GM23338 (cell line): Measurements from ENCODE around the gene SMG1. TPM values are rescaled to one million over a fixed set of nuclear protein-coding genes. Genes with fewer than 3 reads are reported as not detected.

ENCODE experiments used
- ATAC-seq: fragments of 200-7000 bp; cut with Tn5 transposase; 3 replicates; pipeline ENCODE4 v1.9.1; 2020
- DNase-seq: peaks from one replicate; pipeline ENCODE4 v3.0.0-alpha.2; 2015; ENCODE audit warnings: low spot score
- H2AFZ ChIP-seq: fragments of 200-600 bp; sonication (generic); 2 replicates; pipeline ENCODE4 v1.8.0; 2016; ENCODE audit warnings: antibody characterized with exemption, mild to moderate bottlenecking, moderate library complexity
- H3F3A ChIP-seq: fragments of 200-600 bp; sonication (generic); replicated peaks from 2 replicates; pipeline ENCODE4 v1.8.0; 2017; ENCODE audit warnings: antibody characterized with exemption, mixed run types, low read depth
- H3K27ac ChIP-seq: fragments of 200-600 bp; sonication (generic); 2 replicates; pipeline ENCODE4 v1.6.1; 2016; ENCODE audit warnings: low read depth
- H3K27me3 ChIP-seq: fragments of 200-600 bp; sonication (generic); 2 replicates; pipeline ENCODE4 v1.8.0; 2016; ENCODE audit warnings: mild to moderate bottlenecking, mixed run types, moderate library complexity; ENCODE audit not compliant: insufficient read depth
- H3K36me3 ChIP-seq: fragments of 200-600 bp; sonication (generic); 2 replicates; pipeline ENCODE4 v1.8.0; 2016; ENCODE audit warnings: mild to moderate bottlenecking; ENCODE audit not compliant: insufficient read depth
- H3K4me1 ChIP-seq: fragments of 200-600 bp; sonication (generic); 2 replicates; pipeline ENCODE4 v1.8.0; 2016; ENCODE audit warnings: mild to moderate bottlenecking, moderate library complexity; ENCODE audit not compliant: insufficient read depth
- H3K4me2 ChIP-seq: fragments of 200-600 bp; sonication (generic); 2 replicates; pipeline ENCODE4 v1.7.1; 2017; ENCODE audit warnings: mixed run types
- H3K4me3 ChIP-seq: fragments of 200-600 bp; sonication (generic); 2 replicates; pipeline ENCODE4 v1.6.1; 2016; ENCODE audit warnings: mixed run types
- H3K79me2 ChIP-seq: fragments of 200-600 bp; sonication (generic); replicated peaks from 2 replicates; pipeline ENCODE4 v1.8.0; 2017; ENCODE audit warnings: mild to moderate bottlenecking; ENCODE audit not compliant: insufficient read depth
- H3K9me2 ChIP-seq: fragments of 200-600 bp; sonication (generic); 2 replicates; pipeline ENCODE4 v1.8.0; 2017; ENCODE audit not compliant: insufficient read depth
- H4K20me1 ChIP-seq: fragments of 200-600 bp; sonication (generic); replicated peaks from 2 replicates; pipeline ENCODE4 v1.8.0; 2017; ENCODE audit warnings: mild to moderate bottlenecking; ENCODE audit not compliant: insufficient read depth
- H3K27ac Mint-ChIP-seq: 2 replicates; pipeline ENCODE4 v1.8.0; 2020; ENCODE audit warnings: inconsistent platforms, mild to moderate bottlenecking, moderate library complexity, mixed read lengths
- H3K27me3 Mint-ChIP-seq: 3 replicates; pipeline ENCODE4 v1.8.0; 2022; ENCODE audit warnings: low read depth, mild to moderate bottlenecking, moderate library complexity, mixed read lengths, inconsistent platforms; ENCODE audit not compliant: insufficient read depth, poor library complexity
- H3K36me3 Mint-ChIP-seq: 3 replicates; pipeline ENCODE4 v1.8.0; 2021; ENCODE audit warnings: low read depth, mild to moderate bottlenecking, inconsistent platforms, moderate library complexity, mixed read lengths
- H3K4me1 Mint-ChIP-seq: 3 replicates; pipeline ENCODE4 v1.8.0; 2020; ENCODE audit warnings: mild to moderate bottlenecking, inconsistent platforms, mixed read lengths
- H3K4me3 Mint-ChIP-seq: 3 replicates; pipeline ENCODE4 v1.8.0; 2021; ENCODE audit warnings: moderate library complexity, mild to moderate bottlenecking, inconsistent platforms, mixed read lengths
- H3K9me3 Mint-ChIP-seq: 3 replicates; pipeline ENCODE4 v1.8.0; 2020; ENCODE audit warnings: moderate library complexity, mild to moderate bottlenecking, inconsistent platforms, mixed read lengths
- CREB1 ChIP-seq: fragments of 250-450 bp; sonication (Bioruptor Pico); IDR thresholded peaks from 2 replicates; pipeline ENCODE4 v1.5.0; 2020; ENCODE audit warnings: low read depth, mild to moderate bottlenecking, moderate library complexity
- EZH2 ChIP-seq: fragments of 200-600 bp; sonication (generic); IDR thresholded peaks from one replicate; pipeline ENCODE4 v1.8.0; 2017; ENCODE audit warnings: antibody characterized with exemption, mild to moderate bottlenecking, low read depth; ENCODE audit not compliant: unreplicated experiment
- EZH2phosphoT487 ChIP-seq: fragments of 200-600 bp; sonication (generic); IDR thresholded peaks from one replicate; pipeline ENCODE4 v1.8.1; 2018; ENCODE audit warnings: antibody characterized with exemption; ENCODE audit not compliant: unreplicated experiment
- JUNB ChIP-seq: IDR thresholded peaks from one replicate; pipeline ENCODE4 v1.6.1; 2016; ENCODE audit warnings: antibody characterized with exemption; ENCODE audit not compliant: unreplicated experiment
- NANOG ChIP-seq: IDR thresholded peaks from 2 replicates; pipeline ENCODE4 v1.6.1; 2016; ENCODE audit warnings: antibody characterized with exemption, borderline replicate concordance
- POLR2AphosphoS5 ChIP-seq: IDR thresholded peaks from 2 replicates; pipeline ENCODE4 v1.6.1; 2016; ENCODE audit warnings: antibody characterized with exemption, low read depth
- STAT1 ChIP-seq: IDR thresholded peaks from one replicate; pipeline ENCODE4 v1.6.1; 2016; ENCODE audit warnings: antibody characterized with exemption; ENCODE audit not compliant: unreplicated experiment
- ZNF114 ChIP-seq: fragments of 250-450 bp; sonication (Bioruptor Pico); IDR thresholded peaks from 2 replicates; pipeline ENCODE4 v1.5.0; 2020; ENCODE audit warnings: mild to moderate bottlenecking, moderate library complexity
- ZNF331 ChIP-seq: fragments of 250-450 bp; sonication (Bioruptor Pico); IDR thresholded peaks from 2 replicates; pipeline ENCODE4 v1.5.0; 2020; ENCODE audit warnings: low read depth, mild to moderate bottlenecking, moderate library complexity
- polyA plus RNA-seq: library from polyadenylated mRNA; unstranded; fragments of >200 nt; fragmentation: Nextera tagmentation; extraction: Ambion mirVana; gene quantifications from 2 replicates; pipeline ENCODE4 v1.2.1, GENCODE V29; 2016
- total RNA-seq: library from RNA; depleted of rRNA; stranded (reverse); fragments of >200 nt; shearing (Covaris generic); gene quantifications from 2 replicates; pipeline ENCODE4 v1.2.3, GENCODE V29; 2014
- TF ChIP-seq, protein P1 (sequence below), 2 experiments: fragments of 200-600 bp in 1 of 2; sonication (generic) in 1 of 2; conservative IDR thresholded peaks; 2 replicates each; pipeline versions ENCODE4 v1.5.1 to v1.6.1; 2016 to 2017; ENCODE audit warnings: antibody characterized with exemption in 2 of 2, low read depth in 2 of 2, mild to moderate bottlenecking in 2 of 2, moderate library complexity in 1 of 2
- TF ChIP-seq, protein P2 (sequence below): fragments of 250-450 bp; sonication (Bioruptor Pico); IDR thresholded peaks from 2 replicates; pipeline ENCODE4 v1.5.0; 2020; ENCODE audit warnings: mild to moderate bottlenecking, moderate library complexity
- TF ChIP-seq, protein P3 (sequence below): IDR thresholded peaks from one replicate; pipeline ENCODE4 v1.6.1; 2018; ENCODE audit warnings: antibody characterized with exemption; ENCODE audit not compliant: unreplicated experiment
- TF ChIP-seq, protein P4 (sequence below): IDR thresholded peaks from 2 replicates; pipeline ENCODE4 v1.6.1; 2016; ENCODE audit warnings: antibody characterized with exemption

Gene SMG1
- total and polyA plus RNA-seq, 2 experiments from 2014 or later, result 18.6 to 119 TPM

DNA sequence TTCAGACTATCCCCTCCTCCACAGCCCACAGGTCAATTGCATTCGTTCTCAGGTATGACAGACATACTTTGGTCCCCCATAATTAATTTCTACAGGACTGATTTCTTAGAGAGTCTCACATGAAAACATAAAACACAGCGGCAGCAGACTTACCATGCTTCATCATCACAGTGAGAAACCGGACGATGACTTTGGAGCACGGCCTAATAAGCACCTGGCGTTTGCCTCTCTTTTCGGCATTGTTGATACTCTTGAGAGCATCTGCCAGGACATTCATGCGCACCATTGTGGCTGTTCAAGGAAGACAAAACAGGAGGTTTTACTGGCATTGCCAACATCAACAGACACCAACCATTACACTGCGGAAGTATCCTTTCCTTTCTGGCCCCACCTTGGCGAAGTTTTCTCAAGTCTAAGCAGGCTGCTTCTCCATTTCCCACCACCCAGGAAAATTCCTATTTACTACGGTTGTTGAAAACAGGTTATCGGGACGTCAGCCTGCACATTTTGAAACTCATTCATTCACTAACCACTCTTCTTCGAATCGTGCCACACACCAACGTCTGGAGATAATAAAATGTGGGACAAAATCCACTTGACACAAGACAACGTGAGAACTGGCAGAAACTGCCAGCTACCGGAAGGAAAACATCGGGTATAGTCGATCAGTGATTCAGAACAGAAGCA, 137.2 kb downstream of the SMG1 start:
- Histone ChIP-seq H3F3A (peaks cover 61% of the 10 kb centered on the region), H3K9me2 (no peaks in the 10 kb centered on the region), H3K27me3 (no peaks in the 10 kb centered on the region), H3K4me1 (peaks cover 29% of the 10 kb centered on the region), H4K20me1 (peaks cover 63% of the 10 kb centered on the region), H3K27ac (peak overlapping the region; percentile 91), H3K79me2 (peaks cover 62% of the 10 kb centered on the region), H2AFZ (no peak overlapping the region), H3K36me3 (peaks cover 70% of the 10 kb centered on the region), H3K4me3 (peak overlapping the region; percentile 99), H3K4me2 (peak overlapping the region; percentile 95)
- H3K36me3 Mint-ChIP-seq, result peaks cover 94% of the 10 kb centered on the region
- H3K27ac Mint-ChIP-seq, result peak overlapping the region; percentile 99
- TF ChIP-seq EZH2phosphoT487, result no peak
- TF ChIP-seq JUNB, result no peak
- no peak for TF ChIP-seq POLR2AphosphoS5
- TF ChIP-seq, protein P1, sequence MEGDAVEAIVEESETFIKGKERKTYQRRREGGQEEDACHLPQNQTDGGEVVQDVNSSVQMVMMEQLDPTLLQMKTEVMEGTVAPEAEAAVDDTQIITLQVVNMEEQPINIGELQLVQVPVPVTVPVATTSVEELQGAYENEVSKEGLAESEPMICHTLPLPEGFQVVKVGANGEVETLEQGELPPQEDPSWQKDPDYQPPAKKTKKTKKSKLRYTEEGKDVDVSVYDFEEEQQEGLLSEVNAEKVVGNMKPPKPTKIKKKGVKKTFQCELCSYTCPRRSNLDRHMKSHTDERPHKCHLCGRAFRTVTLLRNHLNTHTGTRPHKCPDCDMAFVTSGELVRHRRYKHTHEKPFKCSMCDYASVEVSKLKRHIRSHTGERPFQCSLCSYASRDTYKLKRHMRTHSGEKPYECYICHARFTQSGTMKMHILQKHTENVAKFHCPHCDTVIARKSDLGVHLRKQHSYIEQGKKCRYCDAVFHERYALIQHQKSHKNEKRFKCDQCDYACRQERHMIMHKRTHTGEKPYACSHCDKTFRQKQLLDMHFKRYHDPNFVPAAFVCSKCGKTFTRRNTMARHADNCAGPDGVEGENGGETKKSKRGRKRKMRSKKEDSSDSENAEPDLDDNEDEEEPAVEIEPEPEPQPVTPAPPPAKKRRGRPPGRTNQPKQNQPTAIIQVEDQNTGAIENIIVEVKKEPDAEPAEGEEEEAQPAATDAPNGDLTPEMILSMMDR (conservative IDR thresholded peaks at IDR 0.05; ENCODE audit: low read depth in 2 of 2), result no peak
- no peak for TF ChIP-seq NANOG
- TF ChIP-seq EZH2, result no peak
- TF ChIP-seq ZNF114 (CRISPR knock-in tag), result no peak
- TF ChIP-seq, protein P2, sequence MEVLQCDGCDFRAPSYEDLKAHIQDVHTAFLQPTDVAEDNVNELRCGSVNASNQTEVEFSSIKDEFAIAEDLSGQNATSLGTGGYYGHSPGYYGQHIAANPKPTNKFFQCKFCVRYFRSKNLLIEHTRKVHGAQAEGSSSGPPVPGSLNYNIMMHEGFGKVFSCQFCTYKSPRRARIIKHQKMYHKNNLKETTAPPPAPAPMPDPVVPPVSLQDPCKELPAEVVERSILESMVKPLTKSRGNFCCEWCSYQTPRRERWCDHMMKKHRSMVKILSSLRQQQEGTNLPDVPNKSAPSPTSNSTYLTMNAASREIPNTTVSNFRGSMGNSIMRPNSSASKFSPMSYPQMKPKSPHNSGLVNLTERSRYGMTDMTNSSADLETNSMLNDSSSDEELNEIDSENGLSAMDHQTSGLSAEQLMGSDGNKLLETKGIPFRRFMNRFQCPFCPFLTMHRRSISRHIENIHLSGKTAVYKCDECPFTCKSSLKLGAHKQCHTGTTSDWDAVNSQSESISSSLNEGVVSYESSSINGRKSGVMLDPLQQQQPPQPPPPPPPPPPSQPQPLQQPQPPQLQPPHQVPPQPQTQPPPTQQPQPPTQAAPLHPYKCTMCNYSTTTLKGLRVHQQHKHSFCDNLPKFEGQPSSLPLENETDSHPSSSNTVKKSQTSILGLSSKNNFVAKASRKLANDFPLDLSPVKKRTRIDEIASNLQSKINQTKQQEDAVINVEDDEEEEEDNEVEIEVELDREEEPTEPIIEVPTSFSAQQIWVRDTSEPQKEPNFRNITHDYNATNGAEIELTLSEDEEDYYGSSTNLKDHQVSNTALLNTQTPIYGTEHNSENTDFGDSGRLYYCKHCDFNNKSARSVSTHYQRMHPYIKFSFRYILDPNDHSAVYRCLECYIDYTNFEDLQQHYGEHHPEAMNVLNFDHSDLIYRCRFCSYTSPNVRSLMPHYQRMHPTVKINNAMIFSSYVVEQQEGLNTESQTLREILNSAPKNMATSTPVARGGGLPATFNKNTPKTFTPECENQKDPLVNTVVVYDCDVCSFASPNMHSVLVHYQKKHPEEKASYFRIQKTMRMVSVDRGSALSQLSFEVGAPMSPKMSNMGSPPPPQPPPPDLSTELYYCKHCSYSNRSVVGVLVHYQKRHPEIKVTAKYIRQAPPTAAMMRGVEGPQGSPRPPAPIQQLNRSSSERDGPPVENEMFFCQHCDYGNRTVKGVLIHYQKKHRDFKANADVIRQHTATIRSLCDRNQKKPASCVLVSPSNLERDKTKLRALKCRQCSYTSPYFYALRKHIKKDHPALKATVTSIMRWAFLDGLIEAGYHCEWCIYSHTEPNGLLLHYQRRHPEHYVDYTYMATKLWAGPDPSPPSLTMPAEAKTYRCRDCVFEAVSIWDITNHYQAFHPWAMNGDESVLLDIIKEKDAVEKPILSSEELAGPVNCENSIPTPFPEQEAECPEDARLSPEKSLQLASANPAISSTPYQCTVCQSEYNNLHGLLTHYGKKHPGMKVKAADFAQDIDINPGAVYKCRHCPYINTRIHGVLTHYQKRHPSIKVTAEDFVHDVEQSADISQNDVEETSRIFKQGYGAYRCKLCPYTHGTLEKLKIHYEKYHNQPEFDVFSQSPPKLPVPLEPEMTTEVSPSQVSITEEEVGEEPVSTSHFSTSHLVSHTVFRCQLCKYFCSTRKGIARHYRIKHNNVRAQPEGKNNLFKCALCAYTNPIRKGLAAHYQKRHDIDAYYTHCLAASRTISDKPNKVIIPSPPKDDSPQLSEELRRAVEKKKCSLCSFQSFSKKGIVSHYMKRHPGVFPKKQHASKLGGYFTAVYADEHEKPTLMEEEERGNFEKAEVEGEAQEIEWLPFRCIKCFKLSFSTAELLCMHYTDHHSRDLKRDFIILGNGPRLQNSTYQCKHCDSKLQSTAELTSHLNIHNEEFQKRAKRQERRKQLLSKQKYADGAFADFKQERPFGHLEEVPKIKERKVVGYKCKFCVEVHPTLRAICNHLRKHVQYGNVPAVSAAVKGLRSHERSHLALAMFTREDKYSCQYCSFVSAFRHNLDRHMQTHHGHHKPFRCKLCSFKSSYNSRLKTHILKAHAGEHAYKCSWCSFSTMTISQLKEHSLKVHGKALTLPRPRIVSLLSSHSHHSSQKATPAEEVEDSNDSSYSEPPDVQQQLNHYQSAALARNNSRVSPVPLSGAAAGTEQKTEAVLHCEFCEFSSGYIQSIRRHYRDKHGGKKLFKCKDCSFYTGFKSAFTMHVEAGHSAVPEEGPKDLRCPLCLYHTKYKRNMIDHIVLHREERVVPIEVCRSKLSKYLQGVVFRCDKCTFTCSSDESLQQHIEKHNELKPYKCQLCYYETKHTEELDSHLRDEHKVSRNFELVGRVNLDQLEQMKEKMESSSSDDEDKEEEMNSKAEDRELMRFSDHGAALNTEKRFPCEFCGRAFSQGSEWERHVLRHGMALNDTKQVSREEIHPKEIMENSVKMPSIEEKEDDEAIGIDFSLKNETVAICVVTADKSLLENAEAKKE, result no peak
- TF ChIP-seq, protein P3, sequence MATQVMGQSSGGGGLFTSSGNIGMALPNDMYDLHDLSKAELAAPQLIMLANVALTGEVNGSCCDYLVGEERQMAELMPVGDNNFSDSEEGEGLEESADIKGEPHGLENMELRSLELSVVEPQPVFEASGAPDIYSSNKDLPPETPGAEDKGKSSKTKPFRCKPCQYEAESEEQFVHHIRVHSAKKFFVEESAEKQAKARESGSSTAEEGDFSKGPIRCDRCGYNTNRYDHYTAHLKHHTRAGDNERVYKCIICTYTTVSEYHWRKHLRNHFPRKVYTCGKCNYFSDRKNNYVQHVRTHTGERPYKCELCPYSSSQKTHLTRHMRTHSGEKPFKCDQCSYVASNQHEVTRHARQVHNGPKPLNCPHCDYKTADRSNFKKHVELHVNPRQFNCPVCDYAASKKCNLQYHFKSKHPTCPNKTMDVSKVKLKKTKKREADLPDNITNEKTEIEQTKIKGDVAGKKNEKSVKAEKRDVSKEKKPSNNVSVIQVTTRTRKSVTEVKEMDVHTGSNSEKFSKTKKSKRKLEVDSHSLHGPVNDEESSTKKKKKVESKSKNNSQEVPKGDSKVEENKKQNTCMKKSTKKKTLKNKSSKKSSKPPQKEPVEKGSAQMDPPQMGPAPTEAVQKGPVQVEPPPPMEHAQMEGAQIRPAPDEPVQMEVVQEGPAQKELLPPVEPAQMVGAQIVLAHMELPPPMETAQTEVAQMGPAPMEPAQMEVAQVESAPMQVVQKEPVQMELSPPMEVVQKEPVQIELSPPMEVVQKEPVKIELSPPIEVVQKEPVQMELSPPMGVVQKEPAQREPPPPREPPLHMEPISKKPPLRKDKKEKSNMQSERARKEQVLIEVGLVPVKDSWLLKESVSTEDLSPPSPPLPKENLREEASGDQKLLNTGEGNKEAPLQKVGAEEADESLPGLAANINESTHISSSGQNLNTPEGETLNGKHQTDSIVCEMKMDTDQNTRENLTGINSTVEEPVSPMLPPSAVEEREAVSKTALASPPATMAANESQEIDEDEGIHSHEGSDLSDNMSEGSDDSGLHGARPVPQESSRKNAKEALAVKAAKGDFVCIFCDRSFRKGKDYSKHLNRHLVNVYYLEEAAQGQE, result no peak
- no peak for TF ChIP-seq STAT1
- no peak for TF ChIP-seq ZNF331 (CRISPR knock-in tag)
- TF ChIP-seq, protein P4, sequence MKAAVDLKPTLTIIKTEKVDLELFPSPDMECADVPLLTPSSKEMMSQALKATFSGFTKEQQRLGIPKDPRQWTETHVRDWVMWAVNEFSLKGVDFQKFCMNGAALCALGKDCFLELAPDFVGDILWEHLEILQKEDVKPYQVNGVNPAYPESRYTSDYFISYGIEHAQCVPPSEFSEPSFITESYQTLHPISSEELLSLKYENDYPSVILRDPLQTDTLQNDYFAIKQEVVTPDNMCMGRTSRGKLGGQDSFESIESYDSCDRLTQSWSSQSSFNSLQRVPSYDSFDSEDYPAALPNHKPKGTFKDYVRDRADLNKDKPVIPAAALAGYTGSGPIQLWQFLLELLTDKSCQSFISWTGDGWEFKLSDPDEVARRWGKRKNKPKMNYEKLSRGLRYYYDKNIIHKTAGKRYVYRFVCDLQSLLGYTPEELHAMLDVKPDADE, result no peak
- no peak for TF ChIP-seq CREB1
- ATAC-seq (no peak), DNase-seq (no peak)
- H3K4me1 Mint-ChIP-seq, result peaks cover 36% of the 10 kb centered on the region
- peaks cover 12% of the 10 kb centered on the region for H3K27me3 Mint-ChIP-seq
- H3K9me3 Mint-ChIP-seq, result no peaks in the 10 kb centered on the region
- peak overlapping the region; percentile 95 for H3K4me3 Mint-ChIP-seq
